HCT116 (cell line): ENCODE data around the gene BRI3BP.

Experiments used
- POLR2AphosphoS5 ChIP-seq: IDR thresholded peaks from 2 replicates; pipeline ENCODE4 v1.6.1; 2011; ENCODE audit warnings: mild to moderate bottlenecking, low read depth, low read length, moderate library complexity
- TCF7L2 ChIP-seq: IDR thresholded peaks from 2 replicates; pipeline ENCODE4 v1.7.0; 2011; ENCODE audit warnings: borderline replicate concordance, inconsistent platforms; ENCODE audit not compliant: insufficient read depth, insufficient read length; ENCODE audit errors: extremely low read depth

DNA sequence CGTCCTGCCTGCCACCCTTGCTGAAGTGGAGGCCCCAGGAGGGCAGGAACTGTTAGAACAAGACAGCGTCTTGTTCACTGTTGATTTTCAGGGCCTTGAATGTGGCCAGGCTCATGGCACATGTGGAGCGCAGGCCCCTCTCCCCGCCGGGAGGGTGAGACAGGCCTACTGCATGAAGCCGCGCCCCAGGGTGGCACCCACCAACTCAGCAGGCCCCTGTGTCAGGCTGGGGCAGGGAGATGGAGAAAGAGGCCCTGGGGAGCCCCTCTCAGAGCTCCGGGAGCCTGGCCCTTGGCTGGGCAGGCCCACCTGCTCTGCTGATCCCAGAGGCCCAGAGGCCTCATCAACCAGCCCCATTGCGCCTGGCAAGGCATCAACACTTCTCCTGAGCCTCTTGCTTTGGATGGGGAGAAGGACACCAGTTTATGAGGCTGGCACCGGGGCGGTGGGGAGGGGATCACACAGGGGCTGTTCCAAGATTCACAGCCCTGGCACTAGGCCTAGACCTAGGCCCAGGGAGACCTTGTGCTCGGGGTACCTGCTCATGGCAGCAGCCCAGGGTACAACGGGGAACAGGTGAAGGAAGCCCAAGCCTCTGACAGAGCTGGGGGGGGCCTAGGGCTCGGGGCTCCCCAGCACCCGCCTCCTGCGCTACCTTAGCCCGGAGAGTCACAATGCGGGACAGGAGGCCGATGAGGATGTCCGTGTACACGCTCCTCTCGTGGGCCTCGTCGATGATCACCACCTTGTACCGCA lies 22.6 kb upstream of the BRI3BP start:
- TF ChIP-seq POLR2AphosphoS5 (no peak), TCF7L2 (no peak)
